Transverse colon (tissue), 4 donors: ENCODE results near the gene MAP4K1. TPM values are rescaled to one million over a fixed set of nuclear protein-coding genes. Genes with fewer than 3 reads are reported as not detected.
A peak's percentile ranks its signal among the peaks of the same experiment; 100 is the strongest.

Experiments used
- DNase-seq: peaks from one replicate; pipeline ENCODE4 v3.0.0-alpha.2; 2019
- H3K27ac ChIP-seq, 4 donors: fragments of 200-600 bp; sonication (generic); 2 replicates each; pipeline ENCODE4 v1.5.1; 2016 to 2018; ENCODE audit warnings: inconsistent platforms in 4 of 4
- H3K27me3 ChIP-seq: fragments of 200-600 bp; sonication (generic); 2 replicates; pipeline ENCODE4 v1.5.1; 2017; ENCODE audit warnings: inconsistent platforms
- H3K36me3 ChIP-seq, 4 donors: fragments of 200-600 bp; sonication (generic); 2 replicates each; pipeline ENCODE4 v1.5.1; 2017 to 2019; ENCODE audit warnings: inconsistent platforms in 4 of 4
- H3K4me1 ChIP-seq, 4 donors: fragments of 200-600 bp; sonication (generic); 2 replicates each; pipeline ENCODE4 v1.5.1; 2017 to 2020; ENCODE audit warnings: inconsistent platforms in 4 of 4
- H3K4me3 ChIP-seq, 4 donors: fragments of 200-600 bp; sonication (generic); 1 replicate in 1 of 4; 2 replicates in 3 of 4; pipeline versions ENCODE4 v1.5.1 to v1.6.1; 2017 to 2019; ENCODE audit warnings: inconsistent platforms in 4 of 4
- H3K9me3 ChIP-seq, 2 donors: fragments of 200-600 bp; sonication (generic); 2 replicates each; pipeline ENCODE4 v1.5.1; 2017 to 2019; ENCODE audit warnings: inconsistent platforms in 2 of 2
- CTCF ChIP-seq, 5 experiments: fragments of 200-600 bp in 3 of 5; fragments of 450-650 bp in 2 of 5; sonication (generic) in 3 of 5; IDR thresholded peaks; 1 replicate in 2 of 5; 2 replicates in 3 of 5; pipeline ENCODE4 v1.5.1; 2016 to 2017; ENCODE audit warnings: antibody characterized with exemption in 5 of 5, inconsistent platforms in 3 of 5, mild to moderate bottlenecking in 2 of 5, moderate library complexity in 1 of 5
- EP300 ChIP-seq: sonication (generic); formaldehyde crosslinking; IDR thresholded peaks from one replicate; pipeline ENCODE4 v1.6.1; 2017; ENCODE audit warnings: antibody characterized with exemption, low read depth
- POLR2A ChIP-seq: fragments of 450-650 bp; IDR thresholded peaks from one replicate; pipeline ENCODE4 v1.6.1; 2016; ENCODE audit warnings: antibody characterized with exemption, mild to moderate bottlenecking, moderate library complexity
- POLR2AphosphoS5 ChIP-seq, 3 donors: sonication (generic); formaldehyde crosslinking; IDR thresholded peaks; one replicate each; pipeline ENCODE4 v1.6.1; 2016; ENCODE audit warnings: antibody characterized with exemption in 3 of 3
- WGBS, 2 donors: methylation state at CpG; one replicate each; pipeline ENCODE4 v1.1.5; 2018; ENCODE audit warnings: low coverage in 1 of 2; 5-methylcytosine and 5-hydroxymethylcytosine counted together
- in situ Hi-C, 4 donors: fragments of 200-750 bp; cut with MboI; loops; one replicate each; pipeline versions ENCODE4 v1.15.0 to v1.15.1; 2017; ENCODE audit warnings: low sequenced_read_pairs in 3 of 4, low pct_ligation_motif_present in 1 of 4, low pct_unique_long_range_greater_than_20kb in 1 of 4
- intact Hi-C: fragments of 100-400 bp; cut with DNase I; formaldehyde crosslinking; loops from one replicate; pipeline ENCODE4 v1.15.1; 2023; ENCODE audit warnings: low total_unique reads
- total RNA-seq, 4 donors: library from RNA; depleted of rRNA; stranded (reverse); fragments of >200 nt; gene quantifications; one replicate each; pipeline ENCODE4 v1.1.0, GENCODE V29; 2016

Gene MAP4K1
- total RNA-seq, 4 donors from 2014 or later = 4.0 to 49.0 (median 11.1) TPM; not detected in 1

DNA sequence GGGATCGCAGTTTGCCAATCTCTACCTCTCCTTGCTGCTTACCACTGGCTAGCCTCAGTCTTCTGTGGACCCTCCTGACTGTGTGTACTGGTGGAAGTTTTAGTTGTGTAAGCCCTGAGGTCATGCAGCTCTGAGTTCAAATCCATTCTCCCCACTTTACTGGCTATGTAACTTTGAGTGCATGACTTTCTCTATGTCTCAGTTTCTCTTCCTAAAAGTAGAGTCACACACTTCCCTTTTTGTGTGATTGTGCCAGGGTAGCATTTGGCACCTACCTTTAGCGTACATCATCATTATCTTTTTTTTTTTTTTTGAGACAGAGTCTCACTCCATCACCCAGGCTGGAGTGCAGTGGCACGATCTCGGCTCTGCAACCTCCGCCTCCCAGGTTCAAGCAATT lies 70.3 kb downstream of the MAP4K1 start:
- no peaks in the 10 kb centered on the region for H3K9me3 ChIP-seq
- no peak overlapping the region for H3K27ac ChIP-seq
- WGBS, 2 donors = 83 to 88% methylated on average over 5 of the region's 5 CpGs
- TF ChIP-seq EP300 (no peak), CTCF (IDR thresholded peaks at IDR 0.05) (no peak), POLR2A (no peak), POLR2AphosphoS5 (IDR thresholded peaks at IDR 0.05) (no peak)
- DNase-seq = no peak
- no peaks in the 10 kb centered on the region for H3K27me3 ChIP-seq
- no peak overlapping the region for H3K4me3 ChIP-seq
- H3K36me3 ChIP-seq = no peaks in the 10 kb centered on the region
- intact Hi-C loops = no loop called here
- H3K4me1 ChIP-seq = peaks cover 0 to 9% (median 0%) of the 10 kb centered on the region in 4 donors
- in situ Hi-C loops = loop anchor here in 2 of 4 donors (10.0 to 25.0 kb wide), 3 partner anchors 67 to 390 kb away; partner anchors contain the start of genes EIF3K (in 1 of the 2), MAP4K1 (in 1 of the 2), MRPS12 (in 1 of the 2) and SARS2 (in 1 of the 2)

- Histone ChIP-seq H3K4me1 (peaks cover 0 to 9% (median 0%) of the 10 kb centered on the region in 4 donors), H3K36me3 (no peaks in the 10 kb centered on the region), H3K27me3 (no peaks in the 10 kb centered on the region), H3K27ac (no peak overlapping the region), H3K4me3 (no peak overlapping the region), H3K9me3 (no peaks in the 10 kb centered on the region)
- in situ Hi-C loops = loop anchor here in 2 of 4 donors (10.0 to 25.0 kb wide), 3 partner anchors 69 to 392 kb away; partner anchors contain the start of genes EIF3K (in 1 of the 2), MAP4K1 (in 1 of the 2), MRPS12 (in 1 of the 2) and SARS2 (in 1 of the 2)
- 91% methylated on average over 8 of the region's 8 CpGs; no CpG with 5 or more reads in 1 of the 2 donors for WGBS, 2 donors
- TF ChIP-seq POLR2A = no peak
- TF ChIP-seq CTCF (IDR thresholded peaks at IDR 0.05) = no peak
- TF ChIP-seq POLR2AphosphoS5 (IDR thresholded peaks at IDR 0.05) = no peak
- no peak for TF ChIP-seq EP300
- intact Hi-C loops = no loop called here
- no peak for DNase-seq
Measured at GRCh38 chr19:38545596-38545995, 72.2 kb downstream of the MAP4K1 start.

GRCh38 chr19:38544569-38545315 lies 73.0 kb downstream of the MAP4K1 start:
- intact Hi-C loops = no loop called here
- in situ Hi-C loops = loop anchor here in 2 of 4 donors (10.0 to 25.0 kb wide), 3 partner anchors 70 to 393 kb away; partner anchors contain the start of genes EIF3K (in 1 of the 2), MAP4K1 (in 1 of the 2), MRPS12 (in 1 of the 2) and SARS2 (in 1 of the 2)
- Histone ChIP-seq H3K4me1 (peaks cover 0 to 9% (median 0%) of the 10 kb centered on the region in 4 donors), H3K36me3 (no peaks in the 10 kb centered on the region), H3K27ac (peak overlapping the region in 1 of 4 donors; percentile 42), H3K9me3 (no peaks in the 10 kb centered on the region), H3K27me3 (no peaks in the 10 kb centered on the region), H3K4me3 (peak overlapping the region in 1 of 4 donors; percentile 3)
- DNase-seq = no peak
- WGBS, 2 donors = 0 to 42% methylated on average over 3 to 6 of the region's 6 CpGs
- no peak for TF ChIP-seq POLR2A
- TF ChIP-seq POLR2AphosphoS5 (IDR thresholded peaks at IDR 0.05) = no peak
- peak in 1 of 5 experiments; percentile 52 for TF ChIP-seq CTCF (IDR thresholded peaks at IDR 0.05)

- H3K27ac ChIP-seq = peak overlapping the region in 1 of 4 donors; percentile 42
- peaks cover 0 to 9% (median 1%) of the 10 kb centered on the region in 4 donors for H3K4me1 ChIP-seq
- H3K36me3 ChIP-seq = no peaks in the 10 kb centered on the region
- peak; percentile 42 for DNase-seq
- in situ Hi-C loops = loop anchor here in 2 of 4 donors (10.0 to 25.0 kb wide), 3 partner anchors 71 to 393 kb away; partner anchors contain the start of genes EIF3K (in 1 of the 2), MAP4K1 (in 1 of the 2), MRPS12 (in 1 of the 2) and SARS2 (in 1 of the 2)
- TF ChIP-seq EP300 = no peak
- no peak for TF ChIP-seq POLR2A
- TF ChIP-seq CTCF (IDR thresholded peaks at IDR 0.05) = peak in 4 of 5 experiments; percentile 48 to 58 (median 52)
- no peak for TF ChIP-seq POLR2AphosphoS5 (IDR thresholded peaks at IDR 0.05)
- 33 to 60% methylated on average over 3 to 21 of the region's 21 CpGs for WGBS, 2 donors
- H3K4me3 ChIP-seq = peak overlapping the region in 1 of 4 donors; percentile 3
- no peaks in the 10 kb centered on the region for H3K9me3 ChIP-seq
- no peaks in the 10 kb centered on the region for H3K27me3 ChIP-seq
- intact Hi-C loops = no loop called here
Measured at GRCh38 chr19:38543807-38544568, 73.8 kb downstream of the MAP4K1 start.
